Measurements from ENCODE around the gene TACSTD2.
"Not testable (repeated sequence)": the region's sequence is repeated elsewhere in the genome, so short reads cannot be mapped to it uniquely, and the experiment has no call there.

The TACSTD2 gene, protein sequence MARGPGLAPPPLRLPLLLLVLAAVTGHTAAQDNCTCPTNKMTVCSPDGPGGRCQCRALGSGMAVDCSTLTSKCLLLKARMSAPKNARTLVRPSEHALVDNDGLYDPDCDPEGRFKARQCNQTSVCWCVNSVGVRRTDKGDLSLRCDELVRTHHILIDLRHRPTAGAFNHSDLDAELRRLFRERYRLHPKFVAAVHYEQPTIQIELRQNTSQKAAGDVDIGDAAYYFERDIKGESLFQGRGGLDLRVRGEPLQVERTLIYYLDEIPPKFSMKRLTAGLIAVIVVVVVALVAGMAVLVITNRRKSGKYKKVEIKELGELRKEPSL

DNA sequence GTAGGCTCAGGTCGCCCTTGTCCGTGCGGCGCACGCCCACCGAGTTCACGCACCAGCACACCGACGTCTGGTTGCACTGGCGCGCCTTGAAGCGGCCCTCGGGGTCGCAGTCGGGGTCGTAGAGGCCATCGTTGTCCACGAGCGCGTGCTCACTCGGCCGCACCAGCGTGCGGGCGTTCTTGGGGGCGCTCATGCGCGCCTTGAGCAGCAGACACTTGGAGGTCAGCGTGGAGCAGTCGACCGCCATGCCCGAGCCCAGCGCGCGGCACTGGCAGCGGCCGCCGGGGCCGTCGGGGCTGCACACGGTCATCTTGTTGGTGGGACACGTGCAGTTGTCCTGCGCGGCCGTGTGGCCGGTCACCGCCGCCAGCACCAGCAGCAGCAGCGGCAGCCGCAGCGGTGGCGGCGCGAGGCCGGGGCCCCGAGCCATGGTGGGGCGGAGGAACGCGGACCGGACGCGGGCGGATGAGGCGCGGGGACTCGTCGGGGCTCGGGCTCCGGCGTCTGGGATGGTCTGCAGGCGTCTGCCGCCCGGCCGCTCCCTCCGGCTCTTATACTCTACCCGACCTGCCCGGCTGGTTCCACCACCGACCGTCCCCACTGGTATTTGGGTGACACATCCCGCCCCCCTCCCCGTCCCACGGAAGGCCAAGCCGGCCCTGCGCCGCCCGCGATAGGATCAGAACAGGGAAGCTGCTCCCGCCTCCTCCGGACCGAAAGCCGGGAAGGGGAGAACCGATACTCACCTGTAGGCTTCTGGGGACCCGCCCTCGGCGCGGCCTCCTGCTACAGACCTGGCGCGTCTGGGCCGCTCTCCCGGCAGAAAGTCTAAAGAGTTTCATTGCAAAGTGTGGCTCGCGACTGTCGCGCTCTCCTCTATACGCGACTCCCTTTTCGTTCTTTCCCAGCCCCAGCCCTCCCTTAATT lies at the start of gene TACSTD2:
Gene TACSTD2, minus strand, starts transcription at position 526 of the 927 bp plus-strand sequence. Its CDS starts 96 bp downstream, at position 430.
- Histone ChIP-seq H3K9me3 (ENCODE audit: control insufficient read depth, insufficient read depth, low read depth, low read length) (no peaks in the 10 kb centered on the region), H3K9ac (ENCODE audit: low read length) (peak within 1 kb of the TSS; percentile 8), H3K27ac (ENCODE audit: low read depth, low read length) (no peak within 1 kb of the TSS), H3K27me3 (ENCODE audit: control insufficient read depth, insufficient read depth, low read length) (peaks cover 47% of the 10 kb centered on the region), H3K4me3 (ENCODE audit: low read depth, low read length) (peak within 1 kb of the TSS; percentile 54), H3K36me3 (ENCODE audit: control insufficient read depth, insufficient read depth, low read length) (no peaks in the 10 kb centered on the region), H3K4me1 (ENCODE audit: control insufficient read depth, insufficient read depth, low read length) (peaks cover 25% of the 10 kb centered on the region)

GRCh38 chr1:58626293-58626692 lies 49.2 kb upstream of the TACSTD2 start:
- Histone ChIP-seq H3K4me1 (ENCODE audit: control insufficient read depth, insufficient read depth, low read length) (peaks cover 8% of the 10 kb centered on the region; the same call in 1 of the 2 replicates), H3K4me3 (ENCODE audit: low read depth, low read length) (no peak overlapping the region), H3K27me3 (ENCODE audit: control insufficient read depth, insufficient read depth, low read length) (no peaks in the 10 kb centered on the region), H3K36me3 (ENCODE audit: control insufficient read depth, insufficient read depth, low read length) (no peaks in the 10 kb centered on the region), H3K9ac (ENCODE audit: low read length) (no peak overlapping the region), H3K27ac (ENCODE audit: low read depth, low read length) (no peak overlapping the region), H3K9me3 (ENCODE audit: control insufficient read depth, insufficient read depth, low read depth, low read length) (no peaks in the 10 kb centered on the region)

- H3K9me3 ChIP-seq (ENCODE audit: control insufficient read depth, insufficient read depth, low read depth, low read length); H3K27ac ChIP-seq (ENCODE audit: low read depth, low read length); H3K27me3 ChIP-seq (ENCODE audit: control insufficient read depth, insufficient read depth, low read length); H3K36me3 ChIP-seq (ENCODE audit: control insufficient read depth, insufficient read depth, low read length); H3K4me3 ChIP-seq (ENCODE audit: low read depth, low read length); H3K9ac ChIP-seq (ENCODE audit: low read length): not testable (repeated sequence)
- peaks cover 27% of the 10 kb centered on the region for H3K4me1 ChIP-seq (ENCODE audit: control insufficient read depth, insufficient read depth, low read length)
These were observed 46.2 kb upstream of the TACSTD2 start for GRCh38 chr1:58623259-58623658.

DNA sequence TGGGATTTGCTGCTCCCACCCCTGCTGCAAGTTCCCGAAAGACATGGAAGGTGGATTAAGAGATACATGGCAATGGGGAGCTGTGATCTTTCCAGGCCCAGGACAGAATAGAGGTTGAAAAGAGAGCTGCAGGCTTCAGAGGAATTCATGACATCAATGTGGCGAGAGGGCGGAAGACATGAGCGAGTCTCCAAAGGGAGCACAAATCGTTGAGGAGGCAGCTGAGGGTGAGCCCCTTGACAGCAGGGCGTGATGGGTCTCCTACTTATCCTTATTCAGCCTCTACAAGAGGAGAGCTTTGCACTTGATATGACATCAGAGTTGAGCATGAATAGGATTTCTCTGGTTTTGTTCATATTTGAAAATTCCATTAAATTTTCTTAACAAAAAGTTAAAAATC lies 45.5 kb upstream of the TACSTD2 start:
- Histone ChIP-seq H3K36me3 (ENCODE audit: control insufficient read depth, insufficient read depth, low read length) (no peaks in the 10 kb centered on the region), H3K9me3 (ENCODE audit: control insufficient read depth, insufficient read depth, low read depth, low read length) (no peaks in the 10 kb centered on the region)

GRCh38 chr1:58621391-58621790 lies 44.3 kb upstream of the TACSTD2 start:
- Histone ChIP-seq H3K9ac (ENCODE audit: low read length) (no peak overlapping the region), H3K27ac (ENCODE audit: low read depth, low read length) (no peak overlapping the region), H3K36me3 (ENCODE audit: control insufficient read depth, insufficient read depth, low read length) (no peaks in the 10 kb centered on the region), H3K4me1 (ENCODE audit: control insufficient read depth, insufficient read depth, low read length) (peaks cover 27% of the 10 kb centered on the region), H3K4me3 (ENCODE audit: low read depth, low read length) (no peak overlapping the region), H3K27me3 (ENCODE audit: control insufficient read depth, insufficient read depth, low read length) (no peaks in the 10 kb centered on the region), H3K9me3 (ENCODE audit: control insufficient read depth, insufficient read depth, low read depth, low read length) (no peaks in the 10 kb centered on the region)

More for the DNA sequence above, 45.5 kb upstream of the TACSTD2 start:
- no peak overlapping the region for H3K9ac ChIP-seq (ENCODE audit: low read length)
- H3K4me3 ChIP-seq (ENCODE audit: low read depth, low read length): no peak overlapping the region
- no peak overlapping the region for H3K27ac ChIP-seq (ENCODE audit: low read depth, low read length)
- no peaks in the 10 kb centered on the region for H3K27me3 ChIP-seq (ENCODE audit: control insufficient read depth, insufficient read depth, low read length)
- peaks cover 27% of the 10 kb centered on the region for H3K4me1 ChIP-seq (ENCODE audit: control insufficient read depth, insufficient read depth, low read length)

GRCh38 chr1:58620926-58621325 lies 43.9 kb upstream of the TACSTD2 start:
- peaks cover 26% of the 10 kb centered on the region for H3K4me1 ChIP-seq (ENCODE audit: control insufficient read depth, insufficient read depth, low read length)
- no peaks in the 10 kb centered on the region for H3K9me3 ChIP-seq (ENCODE audit: control insufficient read depth, insufficient read depth, low read depth, low read length)
- H3K36me3 ChIP-seq (ENCODE audit: control insufficient read depth, insufficient read depth, low read length): no peaks in the 10 kb centered on the region
- no peaks in the 10 kb centered on the region for H3K27me3 ChIP-seq (ENCODE audit: control insufficient read depth, insufficient read depth, low read length)
- no peak overlapping the region for H3K27ac ChIP-seq (ENCODE audit: low read depth, low read length)
- no peak overlapping the region for H3K9ac ChIP-seq (ENCODE audit: low read length)
- no peak overlapping the region for H3K4me3 ChIP-seq (ENCODE audit: low read depth, low read length)

DNA sequence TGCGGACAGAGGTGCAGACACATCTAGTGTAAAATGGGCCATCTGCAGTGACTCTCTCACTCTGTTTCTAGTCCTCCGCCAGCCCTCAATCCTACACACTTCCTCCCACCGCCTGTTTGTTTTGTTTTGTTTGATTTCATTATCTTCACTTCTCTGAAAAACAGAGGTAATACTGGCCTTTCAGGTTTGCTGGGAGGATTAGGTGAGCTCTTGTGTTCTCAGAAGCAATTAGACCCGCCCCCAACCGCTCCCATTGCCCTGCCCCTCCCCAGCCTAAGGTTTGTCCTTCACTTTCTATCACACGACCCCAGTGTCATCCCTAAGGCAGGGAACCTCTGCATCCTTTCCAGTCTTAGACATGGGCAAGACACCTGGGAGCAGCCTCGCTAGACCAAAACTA lies 43.2 kb upstream of the TACSTD2 start:
- H3K9ac ChIP-seq (ENCODE audit: low read length): no peak overlapping the region
- peaks cover 20% of the 10 kb centered on the region for H3K4me1 ChIP-seq (ENCODE audit: control insufficient read depth, insufficient read depth, low read length)
- H3K27me3 ChIP-seq (ENCODE audit: control insufficient read depth, insufficient read depth, low read length): no peaks in the 10 kb centered on the region
- no peaks in the 10 kb centered on the region for H3K36me3 ChIP-seq (ENCODE audit: control insufficient read depth, insufficient read depth, low read length)
- H3K9me3 ChIP-seq (ENCODE audit: control insufficient read depth, insufficient read depth, low read depth, low read length): no peaks in the 10 kb centered on the region
- no peak overlapping the region for H3K27ac ChIP-seq (ENCODE audit: low read depth, low read length)
- H3K4me3 ChIP-seq (ENCODE audit: low read depth, low read length): no peak overlapping the region

- Histone ChIP-seq H3K4me1 (ENCODE audit: control insufficient read depth, insufficient read depth, low read length) (peaks cover 19% of the 10 kb centered on the region), H3K4me3 (ENCODE audit: low read depth, low read length) (no peak overlapping the region), H3K27ac (ENCODE audit: low read depth, low read length) (no peak overlapping the region), H3K36me3 (ENCODE audit: control insufficient read depth, insufficient read depth, low read length) (no peaks in the 10 kb centered on the region), H3K27me3 (ENCODE audit: control insufficient read depth, insufficient read depth, low read length) (no peaks in the 10 kb centered on the region), H3K9ac (ENCODE audit: low read length) (no peak overlapping the region), H3K9me3 (ENCODE audit: control insufficient read depth, insufficient read depth, low read depth, low read length) (no peaks in the 10 kb centered on the region)
These were observed 42.4 kb upstream of the TACSTD2 start for GRCh38 chr1:58619286-58620054.

GRCh38 chr1:58618303-58618702 lies 41.3 kb upstream of the TACSTD2 start:
- no peak overlapping the region for H3K27ac ChIP-seq (ENCODE audit: low read depth, low read length)

DNA sequence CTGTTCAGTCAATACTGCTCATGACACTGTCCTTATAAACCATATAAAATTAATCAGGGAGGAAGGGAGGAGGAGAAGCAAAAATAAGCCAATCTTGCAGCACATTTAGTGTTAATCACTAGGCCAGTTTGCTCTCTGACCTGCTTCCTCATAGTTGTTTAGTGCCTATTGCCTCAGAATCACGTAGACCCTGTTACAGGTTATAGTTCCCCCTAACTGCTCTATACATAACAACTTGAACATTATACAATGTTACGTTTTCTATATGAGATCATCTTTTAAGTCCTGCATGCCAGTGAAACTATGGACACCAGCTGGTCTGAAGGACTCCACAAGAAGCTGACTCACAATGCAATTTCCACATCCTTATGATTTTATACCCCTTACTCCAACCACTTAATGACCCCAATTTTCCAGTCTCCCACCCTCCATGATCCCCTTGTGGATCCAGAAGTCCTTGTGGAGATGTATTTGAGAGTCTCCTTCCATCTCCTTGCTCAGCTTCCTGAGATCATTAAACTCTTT lies 34.9 kb upstream of the TACSTD2 start:
- H3K27me3 ChIP-seq (ENCODE audit: control insufficient read depth, insufficient read depth, low read length): no peaks in the 10 kb centered on the region
- no peak overlapping the region for H3K27ac ChIP-seq (ENCODE audit: low read depth, low read length)
- H3K4me3 ChIP-seq (ENCODE audit: low read depth, low read length): no peak overlapping the region
- no peaks in the 10 kb centered on the region for H3K4me1 ChIP-seq (ENCODE audit: control insufficient read depth, insufficient read depth, low read length)
- H3K36me3 ChIP-seq (ENCODE audit: control insufficient read depth, insufficient read depth, low read length): no peaks in the 10 kb centered on the region
- no peaks in the 10 kb centered on the region for H3K9me3 ChIP-seq (ENCODE audit: control insufficient read depth, insufficient read depth, low read depth, low read length)
- no peak overlapping the region for H3K9ac ChIP-seq (ENCODE audit: low read length)

More at GRCh38 chr1:58618303-58618702, 41.3 kb upstream of the TACSTD2 start:
- Histone ChIP-seq H3K9me3 (ENCODE audit: control insufficient read depth, insufficient read depth, low read depth, low read length) (no peaks in the 10 kb centered on the region), H3K36me3 (ENCODE audit: control insufficient read depth, insufficient read depth, low read length) (no peaks in the 10 kb centered on the region), H3K4me3 (ENCODE audit: low read depth, low read length) (no peak overlapping the region), H3K4me1 (ENCODE audit: control insufficient read depth, insufficient read depth, low read length) (peaks cover 19% of the 10 kb centered on the region), H3K9ac (ENCODE audit: low read length) (no peak overlapping the region), H3K27me3 (ENCODE audit: control insufficient read depth, insufficient read depth, low read length) (no peaks in the 10 kb centered on the region)

All from HUES6 (cell line).